ELF-1 (cell line): Measurements from ENCODE around the gene KCNA4.
"Not testable (repeated sequence)": the region's sequence is repeated elsewhere in the genome, so short reads cannot be mapped to it uniquely, and the experiment has no call there.

Experiments
- DNase-seq: peaks from one replicate; pipeline ENCODE4 v3.0.0-alpha.2; 2016; ENCODE audit warnings: low read depth, low spot score

KCNA4 gene

GRCh38 chr11:30000986-30001750 lies 15.7 kb downstream of the KCNA4 start:
- no peak for DNase-seq

DNA sequence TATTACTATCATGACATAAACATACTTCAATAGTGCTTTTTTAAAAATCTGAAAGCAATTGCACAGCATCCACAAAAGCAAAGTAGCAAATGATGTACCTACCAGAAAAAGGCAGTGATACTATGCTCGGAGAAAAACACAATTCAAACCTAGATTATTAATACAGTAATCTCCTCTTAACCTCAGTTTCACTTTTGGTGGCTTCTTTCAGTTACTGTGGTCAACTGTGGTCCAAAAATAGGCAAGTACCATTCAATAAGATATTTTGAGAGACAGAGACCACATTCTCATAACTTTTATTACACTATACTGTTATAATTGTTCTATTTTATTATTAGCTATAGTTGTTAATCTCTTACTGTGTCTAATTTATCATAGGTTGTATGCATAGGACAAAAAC lies 20.8 kb downstream of the KCNA4 start:
- DNase-seq = no peak

DNA sequence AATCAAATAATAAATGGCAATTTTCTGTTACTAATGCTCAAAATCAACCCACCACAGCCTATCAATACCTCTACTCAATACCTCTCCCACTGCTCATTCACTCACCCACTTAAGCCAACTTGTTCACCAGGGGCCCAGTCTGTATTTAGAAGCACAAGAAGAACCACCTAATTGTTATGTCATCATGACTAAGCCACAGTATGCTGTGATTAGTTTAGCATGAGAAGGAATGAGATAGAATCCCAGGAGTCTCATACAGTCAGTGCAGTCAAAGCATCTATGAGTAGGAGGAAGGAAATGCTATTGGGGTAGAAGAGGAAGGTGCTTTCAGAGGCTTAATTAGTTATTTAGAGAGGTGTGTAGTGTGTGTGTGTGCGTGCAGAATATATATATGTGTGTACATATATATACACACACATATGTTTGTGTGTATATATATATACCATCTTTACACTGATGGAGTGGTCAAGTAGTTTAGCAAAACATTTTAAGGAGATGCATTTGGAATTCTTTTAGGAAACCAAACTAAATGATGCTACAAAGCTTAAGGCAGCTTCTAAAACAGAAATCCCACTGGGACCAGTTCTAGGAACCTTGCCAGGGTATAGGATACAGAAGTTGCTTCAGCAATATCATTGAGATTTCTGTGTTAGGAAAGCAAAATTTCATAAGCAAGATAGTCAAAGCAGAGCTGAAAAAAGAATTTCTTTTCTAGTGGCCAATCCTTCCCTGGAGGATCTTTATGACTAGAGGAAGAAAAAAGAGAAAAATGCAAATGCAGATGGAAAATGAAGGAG lies 27.5 kb downstream of the KCNA4 start:
- no peak for DNase-seq

DNA sequence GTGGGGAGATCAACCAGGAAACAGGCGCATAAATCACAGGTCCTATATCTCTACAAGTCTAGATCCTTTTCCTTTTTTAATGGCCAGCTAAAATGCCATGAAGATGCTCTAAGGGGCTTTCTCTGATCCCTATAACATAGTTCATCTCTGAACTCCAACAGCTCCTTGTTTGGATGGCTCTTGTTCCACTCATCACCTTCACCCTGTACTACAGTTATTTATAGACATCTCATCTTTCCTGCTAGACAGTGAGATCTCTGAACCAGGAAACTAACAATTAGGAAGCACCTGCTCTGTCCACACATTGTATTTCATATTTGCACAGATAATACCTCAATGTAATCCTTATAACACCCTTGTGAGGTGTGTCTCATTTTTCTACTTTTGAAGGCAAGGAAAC lies 31.6 kb downstream of the KCNA4 start:
- DNase-seq = no peak

DNA sequence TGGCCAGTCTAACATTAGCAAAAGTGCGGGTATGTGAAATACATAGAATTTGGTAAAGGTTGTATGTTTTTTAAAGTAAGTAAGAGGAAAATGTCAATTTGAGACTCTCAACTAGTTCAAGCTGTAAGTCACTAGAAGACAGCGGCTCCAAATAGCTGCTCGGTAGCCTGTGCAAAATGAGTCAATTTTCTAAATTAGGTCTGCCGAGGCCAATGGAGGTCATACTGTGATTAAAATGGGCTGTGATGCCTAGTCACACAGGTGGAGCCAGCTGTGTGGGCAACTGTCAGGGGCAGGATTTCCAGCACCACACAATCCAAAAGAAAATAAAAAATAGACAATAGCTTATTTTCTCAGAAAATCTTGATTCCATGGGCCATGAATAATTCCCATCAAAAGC lies 32.3 kb downstream of the KCNA4 start:
- DNase-seq = no peak

DNA sequence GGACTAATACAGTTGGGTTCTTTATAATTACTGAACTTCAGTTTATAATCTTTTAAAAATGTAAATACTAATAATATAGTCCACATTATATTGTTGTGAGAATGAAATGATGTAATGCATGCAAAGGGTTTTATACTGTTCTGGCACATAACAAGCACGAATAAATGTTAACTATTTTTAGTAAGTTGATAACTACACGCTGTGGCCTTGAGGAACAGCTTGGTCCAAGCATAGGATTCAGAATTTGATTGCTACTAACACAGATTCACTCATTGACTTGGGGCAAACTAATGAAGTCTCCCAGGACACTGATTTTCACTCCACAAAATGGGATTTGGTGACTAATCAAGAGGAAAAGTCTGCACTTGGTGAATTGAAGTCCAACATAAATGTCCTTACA lies 38.3 kb downstream of the KCNA4 start:
- no peak for DNase-seq

- DNase-seq = not testable (repeated sequence)
These were observed 41.2 kb downstream of the KCNA4 start for GRCh38 chr11:29975580-29975979.

GRCh38 chr11:29963796-29964195 lies 53.0 kb downstream of the KCNA4 start:
- no peak for DNase-seq

DNA sequence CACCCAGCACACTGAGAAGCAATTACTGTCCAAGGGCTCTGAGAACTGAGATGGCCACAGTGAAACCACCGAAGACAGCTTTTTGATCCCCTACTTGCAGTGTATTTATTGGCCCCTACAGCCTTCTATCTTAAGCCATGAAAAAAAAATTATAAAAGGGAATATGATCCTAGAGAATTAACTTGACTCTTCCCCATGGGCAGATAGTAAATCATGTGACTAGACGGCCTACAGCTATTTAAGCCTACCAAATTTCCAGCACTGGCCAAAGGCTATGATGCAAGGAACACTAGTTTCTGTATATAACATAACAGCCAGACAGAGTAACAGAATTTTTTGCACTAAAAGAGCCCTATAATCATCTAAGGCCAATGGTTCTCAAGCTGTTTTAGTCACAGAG lies 53.8 kb downstream of the KCNA4 start:
- DNase-seq = no peak

DNA sequence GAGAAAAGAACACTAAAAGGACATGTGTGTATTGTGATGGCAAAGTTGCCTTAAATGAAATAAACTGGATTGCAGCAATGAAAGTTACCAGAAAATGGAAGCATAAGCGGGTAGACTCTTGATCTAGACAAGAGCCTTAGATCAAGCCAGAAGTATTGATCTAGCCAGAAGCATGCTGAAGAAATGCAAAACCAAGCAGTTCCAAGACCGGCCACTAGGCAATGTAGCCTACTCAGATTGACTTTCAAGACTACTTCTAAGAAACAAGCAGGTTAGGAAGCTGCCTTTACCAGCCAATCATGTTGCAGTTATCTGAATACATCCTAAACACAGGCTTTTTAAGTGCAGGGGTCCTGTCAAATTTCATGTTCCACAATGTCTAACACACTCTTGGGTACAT lies 54.6 kb downstream of the KCNA4 start:
- peak; percentile 33 for DNase-seq
